ENCODE data around the gene STIM1.
A peak's percentile ranks its signal among the peaks of the same experiment; 100 is the strongest.
"Not testable (repeated sequence)": the region's sequence is repeated elsewhere in the genome, so short reads cannot be mapped to it uniquely, and the experiment has no call there.

STIM1 gene

GRCh38 chr11:3984896-3985295 lies 129.4 kb downstream of the STIM1 start:
- peak in 1 of 5 experiments; percentile 33 for DNase-seq

- DNase-seq: no peak
These were observed 130.2 kb downstream of the STIM1 start for GRCh38 chr11:3985631-3986030.

DNA sequence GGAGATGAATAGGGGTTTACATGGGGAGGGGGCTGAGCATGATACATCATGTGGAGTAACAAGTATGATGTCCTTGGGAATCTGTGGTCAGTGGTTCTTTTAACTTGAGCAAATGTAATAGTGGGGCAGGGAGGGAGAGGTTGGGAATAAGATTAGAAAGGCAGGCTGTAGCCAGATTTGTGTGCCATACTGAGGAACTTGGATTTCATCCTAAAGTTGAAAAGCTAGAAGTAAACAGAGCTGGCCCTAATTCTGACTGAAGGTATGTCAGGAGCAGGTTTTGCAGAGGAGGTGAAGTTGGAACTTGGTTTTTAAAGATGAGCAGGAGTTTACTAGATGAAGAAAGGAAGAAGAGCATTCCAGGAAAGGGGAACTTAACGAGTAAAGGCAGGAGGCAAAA lies 130.8 kb downstream of the STIM1 start:
- DNase-seq: no peak

DNA sequence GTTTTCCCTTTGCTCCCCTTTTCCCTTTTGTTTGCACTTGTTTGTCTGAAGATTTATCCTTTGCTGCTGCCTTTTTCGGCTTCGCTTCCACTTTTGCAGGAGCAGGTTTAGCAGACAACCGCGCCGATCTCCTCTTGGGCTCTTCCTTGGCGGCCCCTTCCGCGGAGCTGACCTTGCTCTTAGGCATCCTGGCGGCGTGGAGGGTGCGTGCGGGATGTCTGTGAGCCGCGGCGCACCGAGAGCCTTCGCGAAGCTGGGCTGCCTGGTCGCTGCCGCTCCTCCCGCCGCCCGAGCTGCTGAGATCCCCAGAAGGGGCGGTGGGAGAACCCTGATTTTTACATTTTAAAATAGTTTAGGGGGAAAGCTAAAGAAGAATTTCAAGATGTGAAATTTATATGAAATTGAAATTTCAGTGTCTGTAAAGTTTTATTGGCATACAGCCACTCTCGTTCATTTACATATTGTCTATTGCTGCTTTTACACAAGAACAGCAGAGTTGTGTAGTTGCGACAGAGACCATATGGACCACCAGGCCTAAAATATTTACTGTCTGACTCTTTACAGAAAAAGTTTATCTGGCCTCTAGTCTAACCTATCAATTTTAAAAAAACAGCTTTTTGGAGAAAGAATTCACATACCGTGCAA lies 133.9 kb downstream of the STIM1 start:
- no peak for DNase-seq

- DNase-seq: peak in 2 of 5 experiments; percentile 13 to 80
These were observed 134.4 kb downstream of the STIM1 start for GRCh38 chr11:3989921-3990290.

DNA sequence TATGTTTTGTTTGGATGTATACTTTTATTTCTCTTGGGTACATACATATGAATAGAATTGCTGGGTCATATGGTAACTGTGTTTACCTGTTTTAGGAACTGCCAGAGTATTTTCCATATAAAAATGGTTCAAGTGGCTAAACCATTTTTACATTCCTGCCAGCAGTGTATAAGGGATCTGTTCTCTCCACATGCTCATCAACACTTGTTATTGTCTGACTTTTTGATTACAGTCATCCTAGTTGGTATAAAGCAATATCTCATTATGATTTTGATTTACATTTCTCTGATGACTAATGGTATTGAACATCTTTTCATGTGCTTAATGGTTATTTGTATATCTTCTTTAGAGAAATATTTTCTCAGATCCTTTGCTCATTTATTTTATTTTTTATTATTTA lies 134.9 kb downstream of the STIM1 start:
- DNase-seq: no peak

DNA sequence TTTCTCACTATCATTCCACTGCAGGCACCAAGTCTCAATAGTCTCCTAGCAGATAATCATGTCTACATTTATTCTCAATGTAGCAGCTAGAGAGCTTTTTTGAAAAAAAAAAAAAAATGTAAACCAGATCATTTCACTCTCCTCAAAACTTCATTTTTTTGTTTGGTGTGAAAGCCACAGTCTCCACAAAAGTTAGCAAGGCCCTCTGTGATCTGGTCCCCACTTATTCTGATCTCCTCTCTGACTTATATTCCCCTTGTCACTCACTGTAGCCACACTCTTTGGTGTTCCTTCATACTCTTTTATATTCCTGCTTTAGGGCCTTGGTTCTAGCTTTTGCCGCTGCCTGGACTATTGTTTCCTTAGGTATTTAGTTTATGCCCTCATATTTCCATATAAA lies 137.5 kb downstream of the STIM1 start:
- DNase-seq: peak in 1 of 5 experiments; percentile 9

DNA sequence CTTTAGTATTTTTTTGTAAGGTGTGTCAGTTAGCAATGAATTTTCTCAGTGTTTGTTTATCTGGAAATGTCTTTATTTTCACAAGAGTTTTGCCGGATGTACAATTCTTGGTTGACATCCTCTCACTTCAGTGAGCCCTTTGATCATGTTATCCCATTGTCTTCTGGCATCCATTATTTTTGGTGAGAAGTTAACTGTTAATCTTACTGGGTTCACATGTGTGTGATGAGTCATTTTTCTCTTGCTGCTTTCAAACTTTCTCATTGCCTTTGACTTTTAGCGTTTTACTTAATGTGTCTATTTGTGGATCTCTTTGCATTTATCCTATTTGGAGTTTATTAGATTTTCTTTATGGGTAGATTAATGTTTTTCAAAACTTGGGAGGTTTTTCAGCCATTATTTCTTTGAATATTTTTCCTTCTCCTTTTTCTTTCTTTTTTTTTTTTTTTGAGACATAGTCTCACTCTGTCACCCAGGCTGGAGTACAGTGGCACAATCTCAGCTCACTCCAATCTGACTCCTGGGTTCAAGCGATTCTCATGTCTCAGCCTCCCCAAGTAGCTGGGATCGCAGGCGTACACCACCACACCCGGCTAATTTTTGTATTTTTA lies 138.7 kb downstream of the STIM1 start:
- DNase-seq: peak in 1 of 5 experiments; percentile 38

GRCh38 chr11:3995307-3995706 lies 139.8 kb downstream of the STIM1 start:
- no peak for DNase-seq

- DNase-seq: no peak
These were observed 140.6 kb downstream of the STIM1 start for GRCh38 chr11:3995949-3996554.

DNA sequence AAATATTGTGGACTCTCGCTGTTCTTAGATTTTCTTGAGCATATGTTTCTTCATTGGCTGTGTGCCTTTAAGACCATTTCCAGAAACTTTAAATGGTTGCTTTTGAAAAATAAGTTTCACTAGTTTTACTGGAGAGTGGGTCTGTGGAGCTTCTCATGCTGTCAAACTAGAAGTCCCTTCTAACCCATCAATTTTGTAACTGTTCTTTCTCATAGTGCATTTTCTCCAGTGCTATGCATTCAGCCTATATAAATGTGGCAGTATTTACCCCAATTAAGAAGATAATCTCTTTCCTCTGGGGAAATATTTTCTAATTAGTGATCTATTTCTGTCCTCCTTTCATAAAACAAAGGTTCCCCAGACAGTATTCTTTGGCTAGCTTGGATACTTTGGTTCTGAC lies 141.2 kb downstream of the STIM1 start:
- no peak for DNase-seq

- DNase-seq: not testable (repeated sequence)
These were observed 149.3 kb downstream of the STIM1 start for GRCh38 chr11:4004753-4005152.

DNA sequence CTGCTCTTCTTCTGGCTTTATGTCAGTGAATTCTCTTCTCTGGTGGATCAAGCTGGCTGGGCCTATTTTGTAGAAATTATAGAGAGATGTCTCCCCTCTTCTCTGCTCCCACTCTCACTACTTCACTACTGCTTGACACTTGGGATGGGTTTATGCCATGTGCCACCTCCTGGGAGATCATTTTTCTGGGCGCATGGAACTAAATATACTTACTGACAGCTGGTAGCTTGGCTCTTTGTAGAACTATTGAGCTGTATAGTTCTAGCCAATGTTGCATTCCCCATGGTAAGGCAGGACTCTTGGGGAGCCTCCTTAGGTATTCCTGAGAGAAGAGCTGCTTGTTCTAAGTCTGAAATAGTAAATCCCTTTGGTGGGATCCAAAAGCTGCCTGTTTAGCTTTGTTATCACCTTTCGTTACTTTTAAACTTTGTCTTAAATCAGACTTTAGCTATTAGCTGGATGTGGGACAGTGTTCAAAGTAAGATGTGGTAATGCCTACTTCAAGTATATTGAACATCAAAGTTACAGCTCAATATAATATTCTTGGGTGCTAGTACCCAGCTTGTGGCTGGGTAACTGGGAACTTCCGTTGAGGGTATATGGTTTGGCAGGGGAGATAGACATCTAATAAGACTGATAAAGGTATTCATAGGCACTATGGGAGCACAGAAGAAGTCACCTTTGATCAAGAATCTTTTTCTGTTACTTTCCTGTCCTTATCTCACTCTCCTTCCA lies 151.6 kb downstream of the STIM1 start:
- no peak for DNase-seq

DNA sequence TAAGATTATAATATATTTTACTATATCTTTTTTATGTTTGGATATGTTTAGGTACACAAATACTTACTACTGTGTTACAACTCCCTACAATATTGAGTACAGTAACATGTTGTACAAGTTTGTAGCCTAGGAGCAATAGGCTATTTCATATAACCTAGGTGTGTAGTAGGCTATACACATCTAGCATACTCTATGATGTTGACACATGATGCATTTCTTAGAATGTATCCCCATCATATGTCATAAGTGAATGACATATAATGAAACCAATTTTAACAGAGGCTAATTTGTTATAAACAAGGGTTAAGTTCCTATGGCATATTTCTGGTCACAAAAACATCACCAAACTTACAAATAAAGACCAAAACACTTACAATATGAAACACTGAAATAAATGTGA lies 152.7 kb downstream of the STIM1 start:
- no peak for DNase-seq

DNA sequence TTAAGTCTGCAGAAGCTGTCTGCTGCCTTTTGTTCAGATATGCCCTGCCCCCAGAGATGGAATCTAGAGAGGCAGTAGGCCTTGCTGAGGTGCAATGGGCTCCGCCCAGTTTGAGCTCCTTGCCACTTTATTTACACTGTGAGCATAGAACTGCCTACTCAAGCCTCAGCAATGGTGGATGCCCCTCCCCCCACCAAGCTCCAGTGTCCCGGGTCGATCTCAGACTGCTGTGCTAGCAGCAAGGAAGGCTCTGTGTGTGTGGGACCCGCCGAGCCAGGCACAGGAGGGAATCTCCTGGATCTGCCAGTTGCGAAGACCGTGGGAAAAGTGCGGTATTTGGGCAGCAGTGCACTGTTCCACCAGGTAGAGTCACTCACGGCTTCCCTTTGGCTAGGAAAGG lies 161.1 kb downstream of the STIM1 start:
- DNase-seq: not testable (repeated sequence)

DNA sequence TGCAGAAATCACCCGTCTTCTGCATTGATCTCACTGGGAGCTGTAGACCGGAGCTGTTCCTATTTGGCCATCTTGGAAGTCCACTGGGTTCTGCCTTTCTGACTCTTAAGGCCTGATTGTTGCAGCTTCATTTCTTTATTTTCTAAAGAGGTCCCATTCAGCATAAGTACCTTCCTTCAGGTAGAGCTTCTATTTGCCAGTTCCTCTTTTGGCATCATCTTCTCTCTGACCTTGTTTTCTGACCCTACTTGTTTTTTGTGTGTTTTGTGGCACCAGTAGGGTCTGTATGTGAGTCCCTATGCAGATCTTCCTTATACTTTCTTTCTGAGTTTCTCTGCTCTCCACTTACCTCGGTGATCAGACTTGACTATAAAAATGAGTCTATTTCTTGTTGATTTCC lies 161.7 kb downstream of the STIM1 start:
- DNase-seq: no peak

- no peak for DNase-seq
These were observed 163.2 kb downstream of the STIM1 start for GRCh38 chr11:4018641-4019040.

DNA sequence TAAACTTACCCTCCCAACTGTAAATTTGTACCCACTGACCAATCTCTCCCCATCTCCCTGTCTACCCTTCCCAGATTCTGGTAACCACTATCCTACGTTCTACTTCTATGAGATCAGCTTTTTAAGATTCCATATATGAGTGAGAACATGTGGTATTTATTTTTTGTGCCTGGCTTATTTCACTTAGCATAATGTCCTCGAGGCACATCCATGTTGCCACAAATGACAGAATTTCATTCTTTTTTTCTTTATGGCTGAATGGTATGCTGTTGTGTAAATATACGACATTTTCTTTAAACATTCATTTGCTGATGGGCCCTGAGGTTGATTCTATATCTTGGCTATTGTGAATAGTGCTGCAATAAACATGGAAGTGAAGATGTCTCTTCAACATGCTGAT lies 164.4 kb downstream of the STIM1 start:
- DNase-seq: no peak

- DNase-seq: no peak
These were observed 167.2 kb downstream of the STIM1 start for GRCh38 chr11:4022669-4023068.

DNA sequence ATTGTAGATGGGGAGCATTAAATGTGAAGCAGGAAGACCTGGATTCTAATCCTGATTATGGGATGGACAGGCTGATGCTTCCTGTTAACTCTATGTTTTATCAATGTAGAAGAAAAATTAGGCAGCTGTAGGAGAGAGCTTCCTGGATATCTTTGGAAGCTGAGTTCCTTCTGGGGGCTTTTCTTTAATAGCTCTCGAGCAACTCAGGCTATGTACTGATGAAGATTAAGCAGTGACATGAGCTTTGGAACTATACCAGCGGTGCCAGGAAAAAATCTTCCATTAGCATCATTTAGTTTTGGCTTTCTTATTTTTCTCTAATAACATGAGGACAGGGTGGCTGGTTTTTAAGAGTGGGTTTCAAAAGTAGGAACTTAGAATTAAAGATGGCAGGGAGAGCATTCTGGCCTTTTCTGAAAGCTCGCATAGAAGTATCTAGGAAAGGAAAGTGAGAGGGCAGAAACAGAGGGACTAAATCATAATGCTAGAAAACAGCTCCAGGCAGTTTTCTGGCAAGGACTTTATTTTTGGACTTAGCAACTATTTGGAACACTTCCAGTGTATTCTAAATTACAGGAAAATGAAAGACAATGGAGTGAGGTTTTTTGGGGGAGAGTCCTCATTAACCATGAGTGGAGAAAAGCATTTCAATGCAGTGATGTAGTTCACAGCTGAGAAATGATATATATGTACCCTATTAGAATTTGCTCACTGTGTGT lies 169.9 kb downstream of the STIM1 start:
- no peak for DNase-seq

DNA sequence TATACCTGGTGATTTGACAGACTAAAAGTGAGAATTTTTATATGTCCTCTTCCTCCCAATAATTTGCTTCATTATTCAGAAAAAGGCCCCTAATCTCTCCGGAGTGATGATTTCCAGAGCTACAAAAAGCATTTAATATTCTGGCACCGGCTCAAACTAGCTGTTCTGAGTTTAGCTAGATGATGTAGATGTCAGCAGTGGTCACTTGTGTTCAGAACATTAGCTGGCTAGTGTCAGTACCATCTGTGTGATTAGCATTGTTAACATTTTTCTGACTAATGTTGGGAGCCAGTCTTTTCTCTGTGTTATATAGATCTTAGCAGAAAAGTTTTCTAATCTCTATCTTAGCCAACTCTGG lies 170.5 kb downstream of the STIM1 start:
- no peak for DNase-seq

DNA sequence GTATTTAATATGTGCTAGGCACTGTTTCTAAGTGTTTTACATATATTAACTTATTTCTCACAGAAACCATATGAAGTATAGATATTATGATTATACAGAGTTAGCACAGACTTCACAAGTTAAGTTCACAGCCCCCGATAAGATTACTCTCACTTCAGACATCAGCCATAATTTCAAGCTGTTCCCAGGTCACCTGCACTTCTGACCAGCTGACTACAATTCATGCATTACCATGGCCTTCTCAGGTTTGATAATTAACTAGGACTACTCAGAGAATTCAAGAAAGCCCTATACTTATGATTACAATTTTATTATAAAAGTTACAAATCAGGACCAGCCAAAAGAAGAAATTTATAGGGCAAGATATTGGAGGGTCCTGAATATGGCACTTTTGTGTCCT lies 170.9 kb downstream of the STIM1 start:
- no peak for DNase-seq

GRCh38 chr11:4027746-4028145 lies 172.3 kb downstream of the STIM1 start:
- no peak for DNase-seq
